Erythroblast (primary cell): ENCODE data around the gene WDR20.

Experiments used
- GATA1 ChIP-seq: IDR thresholded peaks from 2 replicates; pipeline ENCODE4 v1.6.1; 2011; ENCODE audit warnings: low read depth, mild to moderate bottlenecking, control low read depth, low read length, moderate library complexity
- POLR2A ChIP-seq: IDR thresholded peaks from 2 replicates; pipeline ENCODE4 v1.6.1; 2011; ENCODE audit warnings: mild to moderate bottlenecking, low read length

GRCh38 chr14:102095231-102095870 lies 44.3 kb upstream of the WDR20 start:
- TF ChIP-seq POLR2A (no peak), GATA1 (no peak)
